CMK (cell line): ENCODE data around the gene TACR2.

Experiments
- DNase-seq: peaks from one replicate; pipeline ENCODE4 v3.0.0-alpha.2; 2010; ENCODE audit warnings: low read depth

TACR2 gene

DNA sequence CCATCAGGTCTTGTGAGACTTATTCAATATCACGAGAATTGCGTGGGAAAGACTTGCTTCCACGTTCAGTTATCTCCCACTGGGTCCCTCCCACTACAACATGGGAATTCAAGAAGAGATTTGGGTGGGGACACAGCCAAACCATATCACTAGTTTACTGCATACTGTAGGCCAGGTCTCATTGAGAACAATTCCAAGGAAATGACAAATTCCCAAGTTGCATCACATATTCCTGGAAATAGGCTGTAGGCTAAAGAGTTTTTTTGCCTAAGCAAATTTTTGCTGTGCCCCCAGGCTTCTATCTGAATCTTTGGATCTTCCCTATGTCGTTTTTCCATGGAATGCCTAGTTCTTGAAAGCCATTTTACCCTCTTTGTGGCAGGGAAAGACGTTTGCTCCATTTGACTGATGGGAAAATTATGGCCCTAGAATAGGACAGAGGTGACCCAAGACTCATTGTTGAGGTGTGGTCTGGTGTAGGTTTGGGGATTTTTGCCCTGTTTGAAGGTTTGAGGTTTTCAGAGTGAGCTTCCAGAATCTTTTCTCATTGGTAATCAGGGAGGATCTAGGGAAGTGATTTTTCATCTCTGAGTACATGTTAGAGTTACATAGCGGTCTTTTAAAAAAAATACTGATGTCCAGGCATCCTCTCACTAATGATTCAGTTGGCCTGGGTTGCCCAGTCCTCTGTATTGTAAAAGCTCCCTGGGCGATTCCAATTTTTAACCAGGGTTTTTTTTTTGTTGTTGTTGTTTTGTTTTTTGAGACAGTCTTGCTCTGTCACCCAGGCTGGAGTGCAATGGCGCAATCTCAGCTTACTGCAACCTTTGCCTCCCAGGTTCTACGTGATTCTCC lies 44.4 kb downstream of the TACR2 start:
- no peak for DNase-seq

DNA sequence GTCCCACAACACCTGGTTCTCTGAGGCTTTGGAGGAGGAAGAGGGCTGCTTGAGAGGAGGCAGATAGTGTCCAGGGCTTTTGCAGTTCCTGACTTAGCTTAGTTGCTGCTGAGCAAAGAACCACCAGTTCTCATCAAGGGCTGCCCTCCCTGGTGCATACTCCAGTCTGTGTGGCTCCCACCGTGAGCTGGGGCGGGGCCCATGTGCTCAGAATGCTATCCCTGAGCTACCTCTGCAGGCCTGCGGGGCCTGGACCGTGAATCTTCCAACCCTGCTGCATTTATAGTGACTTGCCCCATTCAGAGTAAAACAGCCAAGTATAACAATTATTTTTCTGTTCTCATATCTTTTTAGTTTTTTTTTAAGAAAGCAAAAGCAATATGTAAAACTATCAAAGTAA lies 49.2 kb downstream of the TACR2 start:
- no peak for DNase-seq

- DNase-seq = no peak
Measured at GRCh38 chr10:69366738-69367137, 50.0 kb downstream of the TACR2 start.

DNA sequence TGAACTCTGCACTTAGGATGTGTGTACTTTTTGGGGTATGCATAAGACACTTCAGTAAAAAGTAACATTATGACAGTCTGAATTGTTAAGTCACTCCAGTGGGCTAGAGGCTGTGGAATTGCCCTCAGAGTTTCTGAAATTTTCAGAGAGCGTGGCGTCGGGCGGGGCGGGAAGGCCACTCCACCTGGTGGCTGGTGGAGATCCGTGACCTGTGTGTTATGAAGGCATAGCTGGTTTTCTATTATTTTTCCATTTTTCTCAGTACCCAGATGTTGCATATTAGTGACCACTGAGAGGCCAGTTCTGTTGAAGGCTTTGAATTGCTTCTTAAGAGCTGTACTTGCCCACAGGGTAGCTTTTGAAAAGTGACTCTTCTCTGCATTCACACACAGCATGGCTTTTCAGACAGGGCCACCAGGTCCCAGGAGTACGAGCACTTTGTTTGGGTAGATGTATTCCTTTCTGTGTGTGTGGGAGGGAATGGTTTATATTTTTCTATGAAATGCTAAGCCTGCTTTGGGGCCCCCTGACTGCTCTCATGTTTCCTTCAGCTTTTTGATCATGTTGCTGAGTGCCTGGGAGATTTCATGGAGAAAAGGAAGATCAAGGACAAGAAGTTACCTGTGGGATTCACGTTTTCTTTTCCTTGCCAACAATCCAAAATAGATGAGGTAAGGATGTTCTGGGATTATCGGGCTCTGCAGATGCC lies 52.3 kb downstream of the TACR2 start:
- DNase-seq = no peak

GRCh38 chr10:69363666-69364065 lies 53.1 kb downstream of the TACR2 start:
- DNase-seq = no peak

GRCh38 chr10:69362471-69362954 lies 54.2 kb downstream of the TACR2 start:
- no peak for DNase-seq

DNA sequence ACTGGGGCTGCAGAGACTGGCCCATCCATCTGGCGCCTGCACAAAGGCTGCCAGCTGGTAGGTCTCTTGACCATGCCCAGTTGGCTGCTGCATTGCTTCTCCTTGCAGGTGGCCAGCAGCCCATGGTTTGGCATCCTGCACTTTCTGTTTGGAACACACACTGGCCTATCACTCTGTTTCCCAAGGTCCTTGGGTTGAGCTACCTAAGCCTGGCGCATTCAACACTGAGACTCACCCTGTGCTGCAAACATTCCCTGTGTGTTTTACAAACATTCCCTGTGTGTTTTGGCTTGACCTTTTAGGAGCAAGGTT lies 55.5 kb downstream of the TACR2 start:
- no peak for DNase-seq

DNA sequence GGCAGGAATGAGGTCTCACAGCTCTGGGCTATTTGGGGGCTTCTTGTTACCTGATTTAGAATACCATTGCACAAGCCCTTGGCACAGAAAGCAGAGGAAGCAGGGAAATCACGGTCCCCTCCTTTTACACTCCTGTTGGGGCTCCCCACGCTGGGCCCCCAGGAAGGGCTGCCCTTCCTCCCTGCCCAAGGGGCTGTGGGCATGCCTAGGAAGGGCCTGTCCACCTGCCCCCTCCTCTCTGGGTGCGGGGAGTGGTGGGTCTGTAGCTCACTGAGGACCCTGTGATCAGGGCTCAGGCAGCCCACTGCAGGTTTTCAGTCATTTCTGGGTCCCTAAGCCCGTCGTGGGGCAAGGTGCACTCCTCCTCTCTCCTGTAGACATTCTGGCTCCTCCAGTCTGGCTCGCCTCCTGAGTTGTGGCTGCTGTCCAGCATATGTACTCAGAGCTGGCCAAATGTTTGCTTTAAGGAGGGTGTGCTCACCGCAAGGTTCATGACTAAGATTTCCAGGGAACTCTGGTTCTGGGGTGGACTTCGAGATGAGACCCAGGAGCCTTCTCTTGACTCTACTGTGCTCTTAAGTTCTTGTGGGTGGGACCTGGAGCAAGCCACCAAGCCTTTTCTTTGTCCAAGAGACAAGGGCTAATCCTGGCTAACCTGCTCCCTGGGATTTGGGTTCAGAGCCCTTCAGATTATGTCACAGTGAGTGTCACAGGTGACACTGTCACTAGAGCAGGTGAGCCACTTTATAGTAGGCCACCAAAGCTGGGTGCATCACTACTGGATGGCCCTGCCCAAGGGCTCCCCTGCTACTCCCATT lies 56.0 kb downstream of the TACR2 start:
- no peak for DNase-seq

DNA sequence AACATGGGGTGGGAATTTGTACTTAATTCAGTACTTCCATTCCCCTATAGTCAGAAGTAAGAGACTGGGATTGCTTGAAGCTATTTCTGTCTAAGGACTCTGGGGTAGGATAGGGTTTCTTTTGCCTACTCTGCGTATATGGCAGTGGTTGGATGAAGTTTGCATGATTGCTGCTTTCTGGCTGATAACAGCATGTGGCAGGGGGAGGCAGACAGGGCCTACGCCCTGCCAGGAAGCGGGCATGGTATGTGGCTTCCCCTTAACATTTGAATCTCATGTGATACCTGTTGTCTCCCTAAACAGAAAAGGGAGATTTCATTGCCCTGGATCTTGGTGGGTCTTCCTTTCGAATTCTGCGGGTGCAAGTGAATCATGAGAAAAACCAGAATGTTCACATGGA lies 57.1 kb downstream of the TACR2 start:
- peak; percentile 49 for DNase-seq

DNA sequence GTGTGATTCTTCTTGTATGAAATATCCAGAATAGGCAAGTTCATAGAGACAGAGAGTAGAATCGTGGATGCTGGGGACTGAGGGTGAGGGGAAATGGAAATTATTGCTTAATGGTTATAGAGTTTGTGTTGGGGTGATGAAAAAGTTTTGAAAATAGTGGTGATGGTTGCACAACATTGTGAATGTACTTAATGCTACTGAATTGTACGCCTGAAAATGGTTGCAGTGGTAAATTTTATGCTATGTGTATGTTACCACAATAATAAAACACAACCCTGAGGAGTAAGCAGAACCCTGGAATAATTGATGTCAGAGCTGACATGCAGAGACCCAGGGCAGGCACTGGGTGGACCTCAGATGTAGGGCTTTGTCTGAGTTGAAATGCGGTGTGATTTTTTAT lies 57.6 kb downstream of the TACR2 start:
- no peak for DNase-seq

DNA sequence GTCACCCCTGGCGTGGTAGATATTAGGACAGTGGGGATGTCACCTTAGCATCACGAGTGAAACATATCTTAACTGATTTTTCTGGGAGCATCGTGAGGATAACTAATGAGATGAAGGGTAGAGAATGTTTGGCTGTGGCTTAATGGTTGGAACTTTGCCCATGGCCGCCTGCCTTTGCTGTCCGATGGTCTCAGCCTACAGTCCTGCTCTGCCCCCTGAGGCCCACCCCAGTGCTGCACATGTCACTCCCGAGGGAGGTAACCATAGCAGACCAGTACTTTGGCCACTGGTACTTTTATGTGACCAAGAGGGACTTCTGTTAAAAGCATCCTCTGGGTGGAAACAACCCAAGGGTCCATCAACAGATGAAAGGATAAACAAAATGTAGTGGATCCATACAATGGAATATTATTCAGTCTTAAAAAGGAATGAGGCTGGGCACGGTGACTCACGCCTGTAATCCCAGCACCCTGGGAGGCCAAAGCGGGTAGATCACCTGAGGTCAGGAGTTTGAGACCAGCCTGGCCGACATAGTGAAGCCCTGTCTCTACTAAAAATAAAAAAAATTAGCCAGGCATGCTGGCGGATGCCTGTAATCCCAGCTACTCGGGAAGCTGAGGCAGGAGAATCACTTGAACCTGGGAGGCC lies 58.4 kb downstream of the TACR2 start:
- no peak for DNase-seq

DNA sequence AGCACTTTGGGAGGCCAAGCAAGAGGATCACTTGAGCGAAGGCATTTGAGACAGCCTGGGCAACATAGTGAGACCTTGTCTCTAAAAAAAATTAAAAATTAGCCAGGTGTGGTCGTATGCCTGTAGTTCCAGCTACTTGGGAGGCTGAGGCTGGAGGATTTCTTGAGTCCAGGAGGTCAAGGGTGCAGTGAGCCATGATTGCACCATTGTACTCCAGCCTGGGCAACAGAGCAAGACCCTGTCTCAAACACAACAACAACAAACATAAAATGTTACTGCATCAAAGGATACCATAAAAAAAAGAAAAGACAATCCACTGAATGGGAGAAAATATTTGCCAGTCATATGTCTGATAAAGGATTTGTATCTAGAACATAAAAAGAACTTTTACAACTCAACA lies 60.5 kb downstream of the TACR2 start:
- DNase-seq = no peak

- no peak for DNase-seq
Measured at GRCh38 chr10:69353977-69354635, 62.6 kb downstream of the TACR2 start.
